LNCAP (cell line): ENCODE data around the gene IGF1R.

Source experiments
- TF ChIP-seq, protein P1 (sequence below): fragments of 450-650 bp; IDR thresholded peaks from 2 replicates; pipeline ENCODE4 v1.5.1; 2017; ENCODE audit warnings: mild to moderate bottlenecking

The IGF1R gene

DNA sequence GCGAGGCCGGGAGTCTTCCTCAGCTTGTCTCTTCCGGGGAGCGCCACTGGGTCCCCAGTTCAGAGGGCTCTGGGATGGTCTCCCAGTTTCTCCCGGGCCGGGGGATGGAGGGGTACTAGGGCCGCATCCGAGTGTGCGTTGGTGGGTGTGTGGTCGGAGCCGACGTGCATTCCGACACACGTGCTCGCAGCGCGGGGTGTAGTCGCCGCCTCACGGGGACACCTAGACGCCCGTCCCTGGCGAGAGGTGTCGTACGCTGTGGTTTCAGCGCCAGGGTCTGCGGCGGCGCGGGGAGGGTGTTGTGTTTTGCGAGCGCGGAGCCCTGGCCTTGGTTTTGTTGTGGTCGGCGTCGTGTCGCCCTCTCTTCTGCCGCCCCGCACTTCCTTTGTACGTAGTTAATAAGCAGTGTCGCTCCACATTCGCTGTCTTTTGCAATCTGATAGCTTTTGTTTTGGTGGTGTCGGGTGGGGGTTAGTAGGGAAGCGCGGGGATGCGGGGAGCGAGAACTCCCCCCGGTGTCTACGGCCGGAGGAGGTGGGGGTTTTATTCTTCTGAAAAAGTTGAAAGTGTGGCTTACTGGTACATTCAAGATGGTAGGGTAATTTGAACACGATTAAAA lies 2.2 kb downstream of the IGF1R start:
- TF ChIP-seq, protein P1, sequence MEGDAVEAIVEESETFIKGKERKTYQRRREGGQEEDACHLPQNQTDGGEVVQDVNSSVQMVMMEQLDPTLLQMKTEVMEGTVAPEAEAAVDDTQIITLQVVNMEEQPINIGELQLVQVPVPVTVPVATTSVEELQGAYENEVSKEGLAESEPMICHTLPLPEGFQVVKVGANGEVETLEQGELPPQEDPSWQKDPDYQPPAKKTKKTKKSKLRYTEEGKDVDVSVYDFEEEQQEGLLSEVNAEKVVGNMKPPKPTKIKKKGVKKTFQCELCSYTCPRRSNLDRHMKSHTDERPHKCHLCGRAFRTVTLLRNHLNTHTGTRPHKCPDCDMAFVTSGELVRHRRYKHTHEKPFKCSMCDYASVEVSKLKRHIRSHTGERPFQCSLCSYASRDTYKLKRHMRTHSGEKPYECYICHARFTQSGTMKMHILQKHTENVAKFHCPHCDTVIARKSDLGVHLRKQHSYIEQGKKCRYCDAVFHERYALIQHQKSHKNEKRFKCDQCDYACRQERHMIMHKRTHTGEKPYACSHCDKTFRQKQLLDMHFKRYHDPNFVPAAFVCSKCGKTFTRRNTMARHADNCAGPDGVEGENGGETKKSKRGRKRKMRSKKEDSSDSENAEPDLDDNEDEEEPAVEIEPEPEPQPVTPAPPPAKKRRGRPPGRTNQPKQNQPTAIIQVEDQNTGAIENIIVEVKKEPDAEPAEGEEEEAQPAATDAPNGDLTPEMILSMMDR, result no peak

- TF ChIP-seq, protein P1, result no peak
These were observed 2.7 kb downstream of the IGF1R start for GRCh38 chr15:98651036-98651481.

DNA sequence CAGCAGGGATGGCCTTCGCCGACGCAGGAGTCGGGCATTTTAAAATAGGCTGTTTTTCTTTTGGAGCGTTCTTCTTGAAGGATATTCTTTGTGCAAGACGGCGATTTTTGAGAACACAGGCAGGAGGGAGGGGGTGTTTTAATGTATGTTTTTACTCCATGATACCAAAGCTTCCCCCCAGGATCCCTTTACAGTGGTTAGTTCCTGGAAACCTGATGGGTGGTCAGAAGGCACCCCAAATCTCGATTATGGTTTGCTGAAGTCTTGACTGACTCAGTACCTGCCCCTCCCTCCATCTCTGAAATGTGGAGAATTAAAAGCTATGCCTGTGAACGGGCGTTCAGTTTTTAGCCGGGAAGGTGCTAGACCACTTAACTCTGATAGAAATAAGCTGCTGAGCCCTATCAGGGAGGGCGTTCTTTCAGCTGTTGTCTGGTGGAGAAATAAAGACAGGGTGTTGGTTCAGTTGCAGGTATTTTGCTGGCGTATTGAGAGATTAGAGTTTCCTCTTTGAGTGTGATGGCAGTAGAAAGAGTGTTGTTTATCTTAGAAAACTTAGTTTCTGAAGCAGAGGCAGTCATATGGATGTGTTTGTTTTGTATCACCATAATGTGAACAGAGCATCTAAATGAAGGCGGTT lies 3.4 kb downstream of the IGF1R start:
- TF ChIP-seq, protein P1, result no peak

DNA sequence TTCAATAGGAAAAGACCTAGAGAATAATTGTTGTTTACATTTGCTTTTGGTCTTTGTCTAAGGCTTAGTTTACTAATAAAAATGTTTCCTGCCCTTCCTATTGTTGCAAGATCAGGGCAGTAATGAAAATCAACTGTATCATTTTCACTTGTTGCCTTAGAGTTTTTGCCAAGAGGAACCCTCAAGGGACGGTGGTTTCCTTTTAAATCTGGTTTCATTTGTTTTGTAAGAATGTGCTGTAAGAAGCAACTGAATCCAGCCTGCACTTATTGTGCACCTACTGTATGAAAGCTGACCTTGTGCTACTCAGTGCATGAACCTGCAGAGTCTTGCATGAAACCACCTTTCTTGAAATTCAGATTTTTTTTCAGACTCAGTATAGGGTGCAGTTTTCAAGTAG lies 5.3 kb downstream of the IGF1R start:
- TF ChIP-seq, protein P1, result no peak

DNA sequence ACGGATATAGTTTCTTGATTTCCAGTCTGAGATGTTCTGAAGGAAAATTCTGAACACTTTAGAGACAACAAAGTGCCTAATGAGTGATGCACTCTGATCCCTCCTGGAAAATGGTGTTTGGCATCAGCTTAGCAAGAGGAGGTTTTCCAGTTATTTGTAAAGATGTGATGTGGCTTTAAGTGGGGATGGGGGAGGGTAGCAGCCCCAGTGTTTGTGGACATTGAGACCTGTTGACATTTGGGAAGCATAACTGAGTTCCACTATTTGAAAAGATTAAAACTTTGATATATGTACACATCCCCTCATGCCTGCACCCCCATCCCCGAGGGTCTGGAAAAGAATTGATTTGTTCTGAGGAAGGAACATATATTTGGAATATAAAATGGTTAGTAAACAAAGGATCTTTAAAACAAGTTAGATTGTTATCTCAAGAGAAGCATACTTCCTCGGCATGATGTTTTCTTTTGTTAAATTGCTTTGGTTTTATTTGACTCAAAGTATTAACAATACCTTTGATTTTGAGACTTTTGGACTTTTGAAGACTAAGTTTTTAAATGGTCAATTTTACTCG lies 6.5 kb downstream of the IGF1R start:
- TF ChIP-seq, protein P1, result no peak

DNA sequence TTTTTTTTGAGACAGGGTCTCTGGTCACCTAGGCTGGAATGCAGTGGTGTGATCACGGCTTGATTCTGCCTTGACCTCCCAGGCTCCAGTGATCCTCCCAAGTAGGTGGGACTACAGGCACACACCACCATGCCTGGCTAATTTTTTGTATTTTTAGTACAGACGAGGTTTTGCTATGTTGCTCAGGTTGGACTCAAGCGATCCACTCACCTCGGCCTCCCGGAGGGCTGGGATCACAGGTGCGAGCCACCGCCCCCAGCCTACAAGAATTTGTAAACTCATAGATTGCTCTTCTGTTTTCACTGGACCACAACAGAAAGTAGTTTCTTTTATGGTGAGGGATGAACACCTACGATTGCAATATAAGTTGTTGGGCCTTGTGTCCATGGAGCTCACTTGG lies 7.4 kb downstream of the IGF1R start:
- TF ChIP-seq, protein P1, result no peak

GRCh38 chr15:98657721-98658120 lies 9.4 kb downstream of the IGF1R start:
- TF ChIP-seq, protein P1, result no peak
